SH-SY5Y (cell line): ENCODE results near the gene PAX2.

Experiments used
- GATA2 ChIP-seq: IDR thresholded peaks from 2 replicates; pipeline ENCODE4 v1.6.1; 2011; ENCODE audit warnings: mild to moderate bottlenecking, low read depth, low read length
- GATA3 ChIP-seq: IDR thresholded peaks from 2 replicates; pipeline ENCODE4 v1.6.1; 2011; ENCODE audit warnings: low read depth, mild to moderate bottlenecking, low read length, moderate library complexity

DNA sequence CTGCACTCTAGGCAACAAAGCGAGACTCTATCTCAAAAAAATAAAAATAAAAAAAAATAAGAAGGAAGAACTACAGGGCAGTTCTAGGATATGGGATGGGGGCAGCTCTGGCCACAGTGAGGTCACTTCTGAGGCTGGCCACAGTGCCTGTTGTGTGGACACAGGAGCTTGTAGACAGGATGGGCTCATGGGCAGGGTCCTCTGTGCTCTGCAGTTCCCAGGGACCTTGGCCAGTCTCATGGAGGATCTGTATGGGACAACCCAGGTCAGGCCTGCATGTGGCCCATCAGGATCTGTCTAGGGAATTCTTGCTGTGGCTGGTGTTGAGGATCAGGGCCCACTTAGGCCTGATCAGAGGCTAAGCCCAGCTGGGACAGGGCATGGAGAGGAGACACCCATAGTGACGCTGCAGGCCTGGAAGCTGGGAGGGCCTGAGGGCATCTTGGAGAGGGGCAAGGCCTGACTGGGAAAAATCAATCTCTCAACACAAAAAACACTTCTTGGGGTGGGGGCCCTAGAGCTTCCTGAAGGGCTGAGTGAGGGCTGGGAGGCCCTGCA is 19.4 kb upstream of the PAX2 start:
- TF ChIP-seq GATA2 (no peak), GATA3 (no peak)
